DMS53 treated with DMSO at 0.1 percent for 48 hours (cell line): Measurements from ENCODE around the gene PPP1R10.
"Not testable (repeated sequence)": the region's sequence is repeated elsewhere in the genome, so short reads cannot be mapped to it uniquely, and the experiment has no call there.

ENCODE experiments used
- DNase-seq: peaks from one replicate; lab custom pipeline; 2025; ENCODE audit not compliant: unreplicated experiment; lab: John Stamatoyannopoulos, UW

The PPP1R10 gene

GRCh38 chr6:30616811-30617564 is at the start of gene PPP1R10:
Gene PPP1R10, minus strand, starts transcription at chr6:30617243. Its CDS starts 7,299 bp downstream, at chr6:30609944.
- peak; percentile 99 for DNase-seq

GRCh38 chr6:30666300-30666699 is 49.3 kb upstream of the PPP1R10 start:
- not testable (repeated sequence) for DNase-seq

DNA sequence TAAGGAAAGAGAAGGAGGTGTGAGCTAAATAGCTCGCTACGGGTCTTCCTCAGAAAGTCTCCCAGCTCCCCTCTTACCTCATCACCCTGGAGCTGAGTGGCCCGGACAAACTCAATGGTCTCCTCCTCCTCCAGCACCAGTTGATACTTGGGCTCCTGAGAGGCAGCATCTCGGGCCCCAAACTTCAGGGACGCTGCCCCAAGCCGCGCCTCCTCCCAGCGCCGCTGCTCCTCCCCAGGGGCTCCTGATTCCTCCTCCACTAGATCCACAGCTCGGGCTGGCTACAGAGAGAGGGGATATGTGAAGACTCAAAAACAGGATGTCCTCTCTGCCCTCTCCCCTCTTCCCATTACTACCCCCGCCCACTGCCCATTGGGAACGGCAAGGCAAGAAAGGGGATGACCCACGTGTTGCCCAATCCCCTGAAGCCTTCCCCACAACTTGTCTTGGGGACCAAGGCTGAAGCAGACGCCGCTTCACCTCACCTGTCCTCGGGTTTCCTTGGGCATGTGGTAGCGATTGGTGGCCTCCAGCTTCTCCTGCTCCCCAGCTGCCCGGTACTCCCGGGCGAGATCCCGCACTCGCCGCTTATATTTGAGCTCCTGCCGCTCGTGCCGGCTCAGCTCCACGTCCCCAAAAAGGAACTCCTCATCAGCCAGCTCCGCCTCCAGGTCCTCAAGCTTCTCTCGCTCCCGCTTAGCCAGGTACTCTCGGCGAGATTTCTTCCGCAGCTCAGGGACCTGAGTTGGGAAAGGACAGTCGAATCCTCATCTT is 48.1 kb upstream of the PPP1R10 start:
- no peak for DNase-seq

DNA sequence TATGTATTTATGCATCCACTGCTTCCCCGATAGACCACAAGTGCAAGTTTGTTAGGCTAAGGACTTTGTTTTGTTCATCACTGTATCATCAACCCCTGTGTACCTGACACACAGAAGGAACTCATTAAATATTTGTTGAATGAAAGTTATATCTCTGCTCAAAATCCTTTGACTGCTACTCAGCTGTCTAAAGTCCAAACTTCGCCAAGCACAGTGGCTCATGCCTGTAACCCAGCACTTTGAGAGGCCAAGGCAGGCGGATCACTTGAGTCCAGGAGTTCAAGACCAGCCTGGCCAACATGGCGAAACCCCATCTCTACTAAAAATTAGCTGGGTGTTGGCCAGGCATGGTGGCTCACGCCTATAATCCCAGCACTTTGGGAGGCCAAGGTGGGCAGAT is 40.9 kb upstream of the PPP1R10 start:
- not testable (repeated sequence) for DNase-seq

GRCh38 chr6:30657454-30657853 is 40.4 kb upstream of the PPP1R10 start:
- no peak for DNase-seq

DNA sequence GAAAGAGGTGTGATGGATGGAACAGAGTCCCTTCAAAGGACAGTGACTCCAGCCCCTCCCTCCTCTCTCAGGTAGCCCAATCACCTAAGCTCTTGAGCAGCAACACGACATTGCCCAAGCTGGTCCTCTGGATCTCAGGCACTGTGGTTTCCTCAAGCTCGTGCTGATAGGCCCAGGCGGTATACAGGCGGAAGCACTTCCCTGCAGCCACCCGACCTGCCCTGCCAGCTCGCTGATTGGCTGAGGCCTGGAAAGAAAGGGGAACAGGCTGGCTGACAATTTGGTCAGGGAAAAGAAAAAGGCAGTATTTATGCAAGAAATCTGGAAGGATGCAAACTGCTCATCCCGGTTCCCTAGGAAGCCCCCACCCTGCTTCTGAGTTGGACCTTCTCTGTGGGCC is 39.5 kb upstream of the PPP1R10 start:
- no peak for DNase-seq

DNA sequence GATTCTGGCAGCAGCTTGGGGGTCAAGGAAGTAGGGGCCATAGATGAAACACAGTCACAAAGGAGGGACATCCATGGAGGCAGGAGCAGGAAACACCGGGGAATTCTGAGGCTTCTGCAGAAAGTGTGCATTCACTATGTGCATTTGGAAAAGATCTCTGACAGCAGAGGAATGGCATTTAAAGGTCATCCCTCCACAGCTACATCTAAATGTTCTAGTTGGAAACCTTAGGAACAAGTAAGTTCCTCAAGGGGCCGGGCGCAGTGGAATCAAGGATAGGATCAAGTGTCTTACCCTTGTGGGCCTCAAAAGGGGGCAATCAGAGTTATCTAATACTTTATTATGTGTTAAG is 38.7 kb upstream of the PPP1R10 start:
- DNase-seq = no peak

DNA sequence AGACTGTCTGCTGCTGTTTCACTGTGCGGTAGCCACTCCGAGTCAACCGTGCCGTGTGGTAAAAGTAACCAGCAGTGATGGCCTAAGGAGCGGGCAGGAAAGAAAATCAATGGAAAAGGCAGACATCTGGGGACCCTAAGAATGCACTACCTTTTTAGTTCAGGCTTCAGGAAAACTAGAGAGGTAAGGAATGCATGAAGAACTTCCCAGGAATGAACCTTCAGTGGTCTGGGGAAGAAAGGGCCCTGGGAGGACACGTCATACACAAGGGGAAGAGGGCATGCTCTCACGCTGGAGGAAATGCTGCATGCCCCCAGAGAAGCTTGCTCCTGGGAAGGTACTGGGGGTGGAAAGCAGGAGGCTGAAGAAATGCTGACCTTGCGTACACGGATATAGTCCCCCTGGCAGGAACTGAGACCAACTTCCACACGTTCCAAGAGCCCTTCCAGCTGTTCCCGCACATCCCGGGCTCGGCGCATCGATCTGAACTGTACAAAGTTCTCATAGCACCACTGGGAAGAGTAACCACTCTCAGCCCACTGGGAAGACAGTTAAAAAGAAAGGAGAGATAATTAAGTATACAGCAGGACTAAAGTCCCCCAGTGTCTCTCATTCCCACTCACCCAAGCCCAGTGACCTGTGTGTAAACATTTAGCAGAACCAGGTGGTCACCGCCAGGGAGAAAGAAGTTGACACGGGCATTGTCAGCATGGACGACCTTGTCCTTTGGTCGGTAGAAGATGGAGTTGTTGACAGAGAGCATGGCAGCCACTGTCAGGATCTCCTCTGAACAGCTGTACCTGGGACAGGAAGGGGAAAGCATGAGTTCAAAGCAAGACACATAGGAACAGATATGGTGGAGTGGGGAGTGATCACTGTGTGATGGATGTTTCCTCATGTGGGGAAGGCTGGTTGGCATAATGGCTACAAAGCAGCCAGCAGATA is 38.0 kb upstream of the PPP1R10 start:
- no peak for DNase-seq

DNA sequence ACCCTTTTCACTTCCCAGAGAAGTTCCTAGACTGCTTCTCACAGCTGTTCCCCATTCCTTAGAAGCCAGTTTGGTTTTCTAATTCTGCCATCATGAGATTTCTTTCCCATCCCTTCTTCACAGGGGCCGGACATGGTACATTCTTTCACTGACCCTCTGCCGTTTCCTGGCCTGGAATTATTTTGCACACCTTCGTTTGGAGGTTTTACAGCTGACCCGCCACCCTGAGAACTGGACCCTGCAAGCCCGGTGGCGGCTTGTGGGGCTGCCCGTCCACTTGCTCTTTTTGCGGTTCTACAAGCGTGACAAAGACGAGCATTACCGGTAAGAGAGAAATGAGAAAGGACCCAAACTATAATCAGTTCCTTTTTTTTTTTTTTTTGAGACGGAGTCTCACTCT is 34.1 kb upstream of the PPP1R10 start:
- DNase-seq = no peak

DNA sequence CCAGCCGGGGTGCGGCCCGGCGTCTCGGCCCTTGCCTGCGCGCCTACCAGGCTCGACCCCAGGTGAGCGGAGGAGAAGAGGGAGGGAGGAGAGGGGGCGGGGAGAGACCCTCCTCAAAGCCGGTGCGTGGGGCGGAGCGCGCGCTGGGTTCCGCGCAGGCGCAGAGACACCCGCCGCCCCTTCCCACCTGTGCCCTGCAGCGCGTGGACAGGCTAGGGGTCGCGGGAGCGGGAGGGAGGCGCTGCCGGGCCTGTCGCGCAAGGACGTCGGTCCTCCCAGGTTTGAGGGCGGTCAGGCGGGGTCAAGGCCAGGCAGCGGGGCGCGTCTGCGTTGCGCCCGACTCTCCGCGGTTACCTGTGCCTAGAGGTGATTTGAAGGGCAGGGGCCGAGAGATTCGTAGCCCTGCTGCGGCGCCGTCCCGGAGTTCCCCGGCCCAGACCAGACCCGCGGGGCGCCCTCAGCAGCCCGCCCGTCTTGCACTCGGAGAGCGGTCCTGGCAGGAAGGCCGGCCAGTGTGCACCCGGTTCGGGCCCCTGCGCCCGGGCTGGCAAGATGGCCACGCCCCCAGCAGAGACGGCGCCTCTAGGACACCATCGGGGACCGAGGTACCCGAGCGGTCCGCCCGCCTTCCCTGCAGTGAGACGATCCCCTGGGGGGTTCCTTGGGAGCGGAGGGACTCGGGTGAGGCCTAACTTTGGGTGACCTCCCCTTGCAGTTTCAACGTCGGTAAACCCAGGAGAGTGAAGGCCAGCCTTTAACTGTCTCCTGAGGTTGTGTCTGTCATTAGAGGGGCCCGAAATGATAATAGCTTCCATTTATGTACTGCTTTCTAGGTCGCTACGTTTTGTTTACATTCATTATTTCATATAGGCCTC is 30.4 kb upstream of the PPP1R10 start:
- peak; percentile 50 for DNase-seq

GRCh38 chr6:30646450-30647241 is 29.6 kb upstream of the PPP1R10 start, which contains the start of gene C6orf136:
Gene C6orf136, plus strand, starts transcription at chr6:30647133. Its CDS starts 99 bp downstream, at chr6:30647232.
- peak; percentile 93 for DNase-seq

GRCh38 chr6:30645989-30646388 is 28.9 kb upstream of the PPP1R10 start:
- DNase-seq = no peak

DNA sequence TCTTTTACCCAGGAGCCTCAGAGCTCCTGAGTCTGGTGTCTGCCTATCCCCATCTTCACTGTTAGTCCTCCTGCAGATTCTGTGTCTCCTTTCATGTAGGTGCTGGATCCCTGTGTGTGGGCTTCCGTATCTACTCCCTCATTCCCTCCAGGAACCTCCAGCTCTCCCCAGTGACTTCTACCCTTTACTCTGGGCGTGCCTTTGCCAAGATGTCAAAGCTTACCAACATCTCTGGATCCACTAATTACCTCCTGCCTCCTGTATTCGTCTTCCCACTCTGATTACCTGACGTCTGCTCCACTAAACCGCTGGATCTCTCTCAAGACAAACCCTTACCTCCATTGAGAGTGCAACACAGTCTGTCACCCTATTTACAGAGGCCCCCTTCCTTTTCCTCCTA is 27.7 kb upstream of the PPP1R10 start:
- DNase-seq = no peak

- DNase-seq = no peak
Observed at GRCh38 chr6:30643656-30644055, 26.6 kb upstream of the PPP1R10 start.

- DNase-seq = no peak
Observed at GRCh38 chr6:30641048-30641447, 24.0 kb upstream of the PPP1R10 start.

GRCh38 chr6:30640481-30640880 is 23.4 kb upstream of the PPP1R10 start:
- DNase-seq = no peak

- DNase-seq = no peak
Observed at GRCh38 chr6:30635834-30636233, 18.8 kb upstream of the PPP1R10 start.

- DNase-seq = peak; percentile 51
Observed at GRCh38 chr6:30626484-30627366, 9.7 kb upstream of the PPP1R10 start, which contains the start of gene ATAT1. Gene ATAT1, plus strand, starts transcription at chr6:30626874.
